Measurements from ENCODE around the gene KLHL21. TPM values are rescaled to one million over a fixed set of nuclear protein-coding genes. Genes with fewer than 3 reads are reported as not detected.

The KLHL21 gene
- total and polyA plus RNA-seq, 4 donors: 8.7 to 30.4 (median 16.6) TPM

DNA sequence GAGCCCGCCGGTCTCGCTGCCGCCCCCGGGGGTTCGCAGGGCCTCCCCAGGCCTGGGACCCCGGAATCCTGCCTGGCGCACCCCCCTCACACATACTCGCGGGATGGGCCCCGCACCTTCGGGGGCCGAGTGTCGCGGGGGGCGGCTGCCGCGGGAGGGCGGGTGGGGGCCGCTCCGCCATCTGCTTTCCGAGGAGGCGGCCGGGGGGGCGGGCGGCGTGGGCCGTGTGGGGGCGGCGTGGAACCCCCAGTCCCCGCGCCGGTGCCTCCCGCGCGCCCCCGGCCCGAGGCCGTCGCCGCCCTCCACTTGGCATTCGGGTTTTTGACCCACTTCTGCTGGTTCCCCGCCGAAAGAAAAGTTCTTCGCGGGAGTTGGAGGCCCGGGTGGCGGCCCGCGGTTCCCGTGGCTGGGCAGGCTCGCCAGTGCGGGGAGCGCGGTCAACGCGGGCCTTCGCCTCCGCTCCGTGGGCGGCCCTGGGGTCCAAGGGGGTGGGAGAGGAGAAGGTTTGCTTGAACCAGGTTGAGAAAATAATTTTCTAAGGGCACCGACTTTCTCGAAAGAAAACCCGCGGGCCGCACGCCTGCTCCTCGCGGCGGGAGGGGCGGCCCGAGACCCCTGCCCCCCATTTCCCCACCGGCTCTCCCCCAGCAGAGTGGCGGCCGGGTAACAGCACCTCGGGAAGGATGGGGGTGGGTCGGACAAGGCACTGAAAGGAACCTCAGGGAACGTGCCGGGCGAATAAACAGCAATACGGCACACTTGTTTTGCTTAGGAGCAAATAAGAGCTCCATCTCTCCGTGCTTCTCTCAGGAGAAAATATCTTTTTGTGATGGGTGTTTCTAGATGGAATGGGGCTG lies 12.5 kb upstream of the KLHL21 start:
- Histone ChIP-seq H3K4me1 (ENCODE audit: control insufficient read depth in 4 of 4, insufficient read depth in 4 of 4, low read length in 3 of 4) (peaks cover 4 to 11% (median 8%) of the 10 kb centered on the region in 4 donors), H3K9ac (ENCODE audit: low read depth in 1 of 2, low read length in 2 of 2) (peak overlapping the region; percentile 39 to 54), H3K27ac (ENCODE audit: low read depth in 1 of 2, low read length in 2 of 2) (peak overlapping the region; percentile 57 to 59), H3K27me3 (ENCODE audit: control insufficient read depth in 4 of 4, insufficient read depth in 4 of 4, low read length in 3 of 4) (no peaks in the 10 kb centered on the region), H3K9me3 (ENCODE audit: control insufficient read depth in 4 of 4, low read length in 3 of 4) (no peaks in the 10 kb centered on the region), H3K4me3 (ENCODE audit: low read depth in 1 of 3, low read length in 3 of 3) (peak overlapping the region; percentile 23 to 100 (median 63)), H3K36me3 (ENCODE audit: control insufficient read depth in 4 of 4, insufficient read depth in 3 of 4, low read depth in 1 of 4, low read length in 3 of 4) (peaks cover 1 to 6% (median 5%) of the 10 kb centered on the region in 4 donors)
- no peak for DNase-seq (ENCODE audit: low spot score)
- WGBS: 2% methylated on average over 82 of the region's 82 CpGs
- TF ChIP-seq JUND (IDR thresholded peaks at IDR 0.05): no peak
- TF ChIP-seq HNF4G (IDR thresholded peaks at IDR 0.05): no peak
- TF ChIP-seq ZBTB33 (IDR thresholded peaks at IDR 0.05): no peak
- TF ChIP-seq, protein P1, sequence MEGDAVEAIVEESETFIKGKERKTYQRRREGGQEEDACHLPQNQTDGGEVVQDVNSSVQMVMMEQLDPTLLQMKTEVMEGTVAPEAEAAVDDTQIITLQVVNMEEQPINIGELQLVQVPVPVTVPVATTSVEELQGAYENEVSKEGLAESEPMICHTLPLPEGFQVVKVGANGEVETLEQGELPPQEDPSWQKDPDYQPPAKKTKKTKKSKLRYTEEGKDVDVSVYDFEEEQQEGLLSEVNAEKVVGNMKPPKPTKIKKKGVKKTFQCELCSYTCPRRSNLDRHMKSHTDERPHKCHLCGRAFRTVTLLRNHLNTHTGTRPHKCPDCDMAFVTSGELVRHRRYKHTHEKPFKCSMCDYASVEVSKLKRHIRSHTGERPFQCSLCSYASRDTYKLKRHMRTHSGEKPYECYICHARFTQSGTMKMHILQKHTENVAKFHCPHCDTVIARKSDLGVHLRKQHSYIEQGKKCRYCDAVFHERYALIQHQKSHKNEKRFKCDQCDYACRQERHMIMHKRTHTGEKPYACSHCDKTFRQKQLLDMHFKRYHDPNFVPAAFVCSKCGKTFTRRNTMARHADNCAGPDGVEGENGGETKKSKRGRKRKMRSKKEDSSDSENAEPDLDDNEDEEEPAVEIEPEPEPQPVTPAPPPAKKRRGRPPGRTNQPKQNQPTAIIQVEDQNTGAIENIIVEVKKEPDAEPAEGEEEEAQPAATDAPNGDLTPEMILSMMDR (IDR thresholded peaks at IDR 0.05; ENCODE audit: low read depth, low read length, missing input control): no peak
- no peak for TF ChIP-seq TAF1 (conservative IDR thresholded peaks at IDR 0.05)
- TF ChIP-seq, protein P2, sequence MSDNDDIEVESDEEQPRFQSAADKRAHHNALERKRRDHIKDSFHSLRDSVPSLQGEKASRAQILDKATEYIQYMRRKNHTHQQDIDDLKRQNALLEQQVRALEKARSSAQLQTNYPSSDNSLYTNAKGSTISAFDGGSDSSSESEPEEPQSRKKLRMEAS (IDR thresholded peaks at IDR 0.05): no peak
- TF ChIP-seq YY1 (IDR thresholded peaks at IDR 0.05): no peak
- TF ChIP-seq, protein P3, sequence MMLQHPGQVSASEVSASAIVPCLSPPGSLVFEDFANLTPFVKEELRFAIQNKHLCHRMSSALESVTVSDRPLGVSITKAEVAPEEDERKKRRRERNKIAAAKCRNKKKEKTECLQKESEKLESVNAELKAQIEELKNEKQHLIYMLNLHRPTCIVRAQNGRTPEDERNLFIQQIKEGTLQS (IDR thresholded peaks at IDR 0.05): no peak
- TF ChIP-seq RXRA (IDR thresholded peaks at IDR 0.05): no peak
- TF ChIP-seq RAD21 (IDR thresholded peaks at IDR 0.05): no peak
- no peak for TF ChIP-seq NR2F2 (IDR thresholded peaks at IDR 0.05)

- Histone ChIP-seq H3K9ac (ENCODE audit: low read depth in 1 of 2, low read length in 2 of 2) (no peak overlapping the region), H3K36me3 (ENCODE audit: control insufficient read depth in 4 of 4, insufficient read depth in 3 of 4, low read depth in 1 of 4, low read length in 3 of 4) (peaks cover 0 to 1% (median 0%) of the 10 kb centered on the region in 4 donors), H3K27ac (ENCODE audit: low read depth in 1 of 2, low read length in 2 of 2) (peak overlapping the region; percentile 83 to 95), H3K27me3 (ENCODE audit: control insufficient read depth in 4 of 4, insufficient read depth in 4 of 4, low read length in 3 of 4) (no peaks in the 10 kb centered on the region), H3K4me3 (ENCODE audit: low read depth in 1 of 3, low read length in 3 of 3) (peak overlapping the region; percentile 59 to 100 (median 78)), H3K9me3 (ENCODE audit: control insufficient read depth in 4 of 4, low read length in 3 of 4) (no peaks in the 10 kb centered on the region), H3K4me1 (ENCODE audit: control insufficient read depth in 4 of 4, insufficient read depth in 4 of 4, low read length in 3 of 4) (peaks cover 4 to 11% (median 8%) of the 10 kb centered on the region in 4 donors)
- WGBS: 1% methylated on average over 115 of the region's 117 CpGs
- peak; percentile 61 for DNase-seq (ENCODE audit: low spot score)
- TF ChIP-seq, protein P1 (IDR thresholded peaks at IDR 0.05; ENCODE audit: low read depth, low read length, missing input control): no peak
- TF ChIP-seq TAF1 (conservative IDR thresholded peaks at IDR 0.05) (no peak), RXRA (IDR thresholded peaks at IDR 0.05) (no peak), YY1 (IDR thresholded peaks at IDR 0.05) (no peak), EGR1 (IDR thresholded peaks at IDR 0.05; ENCODE audit: low read depth in 2 of 2) (no peak), RAD21 (IDR thresholded peaks at IDR 0.05) (no peak), HNF4G (IDR thresholded peaks at IDR 0.05) (no peak), FOXA2 (IDR thresholded peaks at IDR 0.05) (no peak), SP1 (IDR thresholded peaks at IDR 0.05) (no peak), ZBTB33 (IDR thresholded peaks at IDR 0.05) (no peak), FOXA1 (IDR thresholded peaks at IDR 0.05) (no peak)
- TF ChIP-seq, protein P4, sequence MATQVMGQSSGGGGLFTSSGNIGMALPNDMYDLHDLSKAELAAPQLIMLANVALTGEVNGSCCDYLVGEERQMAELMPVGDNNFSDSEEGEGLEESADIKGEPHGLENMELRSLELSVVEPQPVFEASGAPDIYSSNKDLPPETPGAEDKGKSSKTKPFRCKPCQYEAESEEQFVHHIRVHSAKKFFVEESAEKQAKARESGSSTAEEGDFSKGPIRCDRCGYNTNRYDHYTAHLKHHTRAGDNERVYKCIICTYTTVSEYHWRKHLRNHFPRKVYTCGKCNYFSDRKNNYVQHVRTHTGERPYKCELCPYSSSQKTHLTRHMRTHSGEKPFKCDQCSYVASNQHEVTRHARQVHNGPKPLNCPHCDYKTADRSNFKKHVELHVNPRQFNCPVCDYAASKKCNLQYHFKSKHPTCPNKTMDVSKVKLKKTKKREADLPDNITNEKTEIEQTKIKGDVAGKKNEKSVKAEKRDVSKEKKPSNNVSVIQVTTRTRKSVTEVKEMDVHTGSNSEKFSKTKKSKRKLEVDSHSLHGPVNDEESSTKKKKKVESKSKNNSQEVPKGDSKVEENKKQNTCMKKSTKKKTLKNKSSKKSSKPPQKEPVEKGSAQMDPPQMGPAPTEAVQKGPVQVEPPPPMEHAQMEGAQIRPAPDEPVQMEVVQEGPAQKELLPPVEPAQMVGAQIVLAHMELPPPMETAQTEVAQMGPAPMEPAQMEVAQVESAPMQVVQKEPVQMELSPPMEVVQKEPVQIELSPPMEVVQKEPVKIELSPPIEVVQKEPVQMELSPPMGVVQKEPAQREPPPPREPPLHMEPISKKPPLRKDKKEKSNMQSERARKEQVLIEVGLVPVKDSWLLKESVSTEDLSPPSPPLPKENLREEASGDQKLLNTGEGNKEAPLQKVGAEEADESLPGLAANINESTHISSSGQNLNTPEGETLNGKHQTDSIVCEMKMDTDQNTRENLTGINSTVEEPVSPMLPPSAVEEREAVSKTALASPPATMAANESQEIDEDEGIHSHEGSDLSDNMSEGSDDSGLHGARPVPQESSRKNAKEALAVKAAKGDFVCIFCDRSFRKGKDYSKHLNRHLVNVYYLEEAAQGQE (IDR thresholded peaks at IDR 0.05): no peak
Measured at GRCh38 chr1:6614019-6614928, 11.6 kb upstream of the KLHL21 start.
